Loucy (cell line): ENCODE data around the gene APOE.

Source experiments
- EZH2phosphoT487 ChIP-seq: fragments of 200-600 bp; IDR thresholded peaks from 2 replicates; pipeline ENCODE4 v1.6.1; 2018; ENCODE audit warnings: antibody characterized with exemption, mild to moderate bottlenecking, moderate library complexity, borderline replicate concordance
- TF ChIP-seq, protein P1 (sequence below): fragments of 200-600 bp; sonication (generic); conservative IDR thresholded peaks from 2 replicates; pipeline ENCODE4 v1.5.1; 2014; ENCODE audit warnings: mild to moderate bottlenecking, antibody characterized with exemption, low read length

DNA sequence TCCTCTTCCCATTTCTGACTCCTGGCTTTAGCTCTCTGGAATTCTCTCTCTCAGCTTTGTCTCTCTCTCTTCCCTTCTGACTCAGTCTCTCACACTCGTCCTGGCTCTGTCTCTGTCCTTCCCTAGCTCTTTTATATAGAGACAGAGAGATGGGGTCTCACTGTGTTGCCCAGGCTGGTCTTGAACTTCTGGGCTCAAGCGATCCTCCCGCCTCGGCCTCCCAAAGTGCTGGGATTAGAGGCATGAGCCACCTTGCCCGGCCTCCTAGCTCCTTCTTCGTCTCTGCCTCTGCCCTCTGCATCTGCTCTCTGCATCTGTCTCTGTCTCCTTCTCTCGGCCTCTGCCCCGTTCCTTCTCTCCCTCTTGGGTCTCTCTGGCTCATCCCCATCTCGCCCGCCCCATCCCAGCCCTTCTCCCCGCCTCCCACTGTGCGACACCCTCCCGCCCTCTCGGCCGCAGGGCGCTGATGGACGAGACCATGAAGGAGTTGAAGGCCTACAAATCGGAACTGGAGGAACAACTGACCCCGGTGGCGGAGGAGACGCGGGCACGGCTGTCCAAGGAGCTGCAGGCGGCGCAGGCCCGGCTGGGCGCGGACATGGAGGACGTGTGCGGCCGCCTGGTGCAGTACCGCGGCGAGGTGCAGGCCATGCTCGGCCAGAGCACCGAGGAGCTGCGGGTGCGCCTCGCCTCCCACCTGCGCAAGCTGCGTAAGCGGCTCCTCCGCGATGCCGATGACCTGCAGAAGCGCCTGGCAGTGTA is 2.7 kb downstream of the APOE start:
- TF ChIP-seq, protein P1, sequence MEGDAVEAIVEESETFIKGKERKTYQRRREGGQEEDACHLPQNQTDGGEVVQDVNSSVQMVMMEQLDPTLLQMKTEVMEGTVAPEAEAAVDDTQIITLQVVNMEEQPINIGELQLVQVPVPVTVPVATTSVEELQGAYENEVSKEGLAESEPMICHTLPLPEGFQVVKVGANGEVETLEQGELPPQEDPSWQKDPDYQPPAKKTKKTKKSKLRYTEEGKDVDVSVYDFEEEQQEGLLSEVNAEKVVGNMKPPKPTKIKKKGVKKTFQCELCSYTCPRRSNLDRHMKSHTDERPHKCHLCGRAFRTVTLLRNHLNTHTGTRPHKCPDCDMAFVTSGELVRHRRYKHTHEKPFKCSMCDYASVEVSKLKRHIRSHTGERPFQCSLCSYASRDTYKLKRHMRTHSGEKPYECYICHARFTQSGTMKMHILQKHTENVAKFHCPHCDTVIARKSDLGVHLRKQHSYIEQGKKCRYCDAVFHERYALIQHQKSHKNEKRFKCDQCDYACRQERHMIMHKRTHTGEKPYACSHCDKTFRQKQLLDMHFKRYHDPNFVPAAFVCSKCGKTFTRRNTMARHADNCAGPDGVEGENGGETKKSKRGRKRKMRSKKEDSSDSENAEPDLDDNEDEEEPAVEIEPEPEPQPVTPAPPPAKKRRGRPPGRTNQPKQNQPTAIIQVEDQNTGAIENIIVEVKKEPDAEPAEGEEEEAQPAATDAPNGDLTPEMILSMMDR, result no peak
- no peak for TF ChIP-seq EZH2phosphoT487
